Measurements from ENCODE around the gene FHAD1. TPM values are rescaled to one million over a fixed set of nuclear protein-coding genes. Genes with fewer than 3 reads are reported as not detected.
A peak's percentile ranks its signal among the peaks of the same experiment; 100 is the strongest.

FHAD1 gene
- total and polyA plus RNA-seq, 9 of the 15 experiments (the other 6 are each of a cell fraction or from before 2014, with no cell fraction given) = 0.32 to 2.1 (median 1.5) TPM; not detected in 1

DNA sequence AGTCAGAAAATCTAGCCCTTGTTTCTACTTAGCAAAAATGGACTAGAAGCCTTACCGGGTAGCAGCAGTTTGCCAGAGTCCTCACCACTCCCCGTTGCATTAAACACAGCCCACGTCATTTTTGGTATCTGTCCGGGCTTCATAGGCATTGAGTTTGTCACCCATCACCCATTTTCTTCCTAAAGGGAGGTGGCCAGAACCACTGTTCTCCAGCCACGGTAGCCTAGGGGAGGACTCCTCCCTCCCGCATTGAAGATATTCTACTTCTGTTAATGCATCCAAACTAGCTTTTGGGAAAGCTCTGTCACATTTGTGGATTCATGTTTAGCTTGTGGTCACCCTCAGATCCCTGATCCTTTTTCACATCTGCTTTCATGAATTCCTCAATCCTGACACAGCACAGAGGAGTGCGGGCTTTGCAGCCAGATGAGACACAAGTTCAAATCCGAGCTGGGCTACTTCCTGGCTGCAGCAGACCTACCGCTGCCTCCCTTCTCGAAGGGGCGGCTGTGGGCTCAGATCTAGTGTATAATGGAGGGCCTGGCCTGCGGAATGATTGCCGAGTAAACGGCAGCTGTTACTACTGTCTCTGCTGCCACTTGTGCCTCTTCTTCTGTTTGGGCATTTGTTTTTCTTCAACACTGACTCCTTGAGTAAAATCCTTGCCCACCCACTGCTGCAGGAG lies 99.5 kb downstream of the FHAD1 start:
- in situ Hi-C loops (cut with MboI) = no loop called here
- Histone ChIP-seq H2AFZ (ENCODE audit: low read depth, low read length) (peak overlapping the region; percentile 83), H3K36me3 (ENCODE audit: control insufficient read depth, insufficient read depth, low read length) (no peaks in the 10 kb centered on the region), H3K9ac (ENCODE audit: insufficient read depth in 1 of 2, low read depth in 2 of 2, low read length in 2 of 2) (peak overlapping the region; percentile 25 to 32; a peak in 1 of 4 replicates), H3K9me1 (ENCODE audit: control insufficient read depth, insufficient read depth, low read length) (no peaks in the 10 kb centered on the region), H3K4me3 (no peak overlapping the region), H3K9me3 (replicated peaks; ENCODE audit: control insufficient read depth, insufficient read depth, low read depth, low read length) (no peaks in the 10 kb centered on the region), H3K27ac (ENCODE audit: extremely low read depth, low read depth, low read length) (peak overlapping the region; percentile 64; the same call in 2 of the 3 replicates), H3K4me1 (replicated peaks in 1 of 2; ENCODE audit: control insufficient read depth in 2 of 2, insufficient read depth in 2 of 2, low read length in 2 of 2) (peaks cover 22 to 30% of the 10 kb centered on the region in 2 experiments), H3K4me2 (ENCODE audit: insufficient read depth, low read length) (peak overlapping the region; percentile 38; the same call in 1 of the 2 replicates), H4K20me1 (replicated peaks; ENCODE audit: control insufficient read depth, insufficient read depth, low read length) (no peaks in the 10 kb centered on the region), H3K27me3 (ENCODE audit: control insufficient read depth in 2 of 2, insufficient read depth in 2 of 2, low read length in 2 of 2) (no peaks in the 10 kb centered on the region), H3K79me2 (ENCODE audit: control insufficient read depth, insufficient read depth, low read length) (no peaks in the 10 kb centered on the region)
- peak; percentile 19 for FAIRE-seq
- no TSS peak for BruUV-seq (replicated peaks)
- TF ChIP-seq ZNF274 (IDR thresholded peaks at IDR 0.05; ENCODE audit: borderline replicate concordance, low read depth, low read length) = no peak
- 0 out of 2 replicates have a peak, but pooled peaks have one; percentile 4 for TF ChIP-seq LCOR (CRISPR knock-in tag; IDR thresholded peaks at IDR 0.05)
- TF ChIP-seq TBP (optimal IDR thresholded peaks at IDR 0.05; ENCODE audit: low read depth, low read length) = peak; percentile 16
- 0 out of 2 replicates have a peak, but pooled peaks have one; percentile 8 for TF ChIP-seq GTF2E2 (tag; IDR thresholded peaks at IDR 0.05)
- no peak; the same call in 1 of the 2 replicates for TF ChIP-seq L3MBTL2 (IDR thresholded peaks at IDR 0.05)
- no peak for TF ChIP-seq IRF2 (CRISPR knock-in tag; IDR thresholded peaks at IDR 0.05)
- no peak for TF ChIP-seq ZNF740 (CRISPR knock-in tag; IDR thresholded peaks at IDR 0.05)
- no peak for TF ChIP-seq ZNF740 (tag; IDR thresholded peaks at IDR 0.05)
- TF ChIP-seq CREB3 (tag; conservative IDR thresholded peaks at IDR 0.05; ENCODE audit: low read depth) = peak; percentile 7; the same call in 1 of the 2 replicates
- TF ChIP-seq ZBTB11 (CRISPR knock-in tag; IDR thresholded peaks at IDR 0.05) = peak in 1 of 3 experiments; percentile 35; a peak in 1 of 6 replicates
- TF ChIP-seq ZNF639 (CRISPR knock-in tag; conservative IDR thresholded peaks at IDR 0.05 in 1 of 2, IDR thresholded peaks at IDR 0.05 in 1 of 2) = 0 out of 4 replicates have a peak, but pooled peaks of 1 of the 2 experiments have one; percentile 12
- POLR2A ChIA-PET = interaction anchor here (0.6 kb wide), 1 partner anchor 283 kb away, joined by 3 read pairs; no protein-coding TSS in a partner anchor
- CTCF ChIA-PET (ENCODE audit: low intra/inter-chr PET ratio) = no interaction called here
- peak; percentile 28 for ATAC-seq
- WGBS (ENCODE audit: insufficient coverage, low coverage, missing lambda C conversion rate) = 60% methylated on average over 14 of the region's 14 CpGs
- DNase-seq (ENCODE audit: extremely low read depth in 1 of 4, low spot score in 3 of 4) = peak in 1 of 4 experiments; percentile 28
- intact Hi-C loops (cut with micrococcal nuclease) = no loop called here

All from K562 (cell line).